Neural cell (in vitro differentiated cells): ENCODE results near the gene LRRC74B.

Experiments
- EP300 ChIP-seq: fragments of 450-650 bp; conservative IDR thresholded peaks from 2 replicates; pipeline ENCODE4 v1.6.1; 2014; ENCODE audit warnings: antibody characterized with exemption, mild to moderate bottlenecking, moderate library complexity; ENCODE audit not compliant: poor library complexity, severe bottlenecking
- EZH2 ChIP-seq: fragments of 200-600, 300-800 bp; shearing (Covaris generic), sonication (generic); IDR thresholded peaks from 2 replicates; pipeline ENCODE4 v1.6.1; 2014; ENCODE audit warnings: antibody characterized with exemption, low read length, borderline replicate concordance, mild to moderate bottlenecking; ENCODE audit not compliant: insufficient read depth, poor library complexity, severe bottlenecking
- MXI1 ChIP-seq: fragments of 450-650 bp; conservative IDR thresholded peaks from 2 replicates; pipeline ENCODE4 v1.6.1; 2014; ENCODE audit warnings: antibody characterized with exemption, mild to moderate bottlenecking; ENCODE audit not compliant: poor library complexity, severe bottlenecking
- POLR2AphosphoS5 ChIP-seq: IDR thresholded peaks from 2 replicates; pipeline ENCODE4 v1.6.1; 2012
- TF ChIP-seq, protein P1 (sequence below): fragments of 450-650 bp; IDR thresholded peaks from 2 replicates; pipeline ENCODE4 v1.5.1; 2014; ENCODE audit warnings: antibody characterized with exemption, mild to moderate bottlenecking, moderate library complexity; ENCODE audit not compliant: poor library complexity, severe bottlenecking
- TF ChIP-seq, protein P2 (sequence below): IDR thresholded peaks from 2 replicates; pipeline ENCODE4 v1.6.1; 2012; ENCODE audit warnings: borderline replicate concordance

DNA sequence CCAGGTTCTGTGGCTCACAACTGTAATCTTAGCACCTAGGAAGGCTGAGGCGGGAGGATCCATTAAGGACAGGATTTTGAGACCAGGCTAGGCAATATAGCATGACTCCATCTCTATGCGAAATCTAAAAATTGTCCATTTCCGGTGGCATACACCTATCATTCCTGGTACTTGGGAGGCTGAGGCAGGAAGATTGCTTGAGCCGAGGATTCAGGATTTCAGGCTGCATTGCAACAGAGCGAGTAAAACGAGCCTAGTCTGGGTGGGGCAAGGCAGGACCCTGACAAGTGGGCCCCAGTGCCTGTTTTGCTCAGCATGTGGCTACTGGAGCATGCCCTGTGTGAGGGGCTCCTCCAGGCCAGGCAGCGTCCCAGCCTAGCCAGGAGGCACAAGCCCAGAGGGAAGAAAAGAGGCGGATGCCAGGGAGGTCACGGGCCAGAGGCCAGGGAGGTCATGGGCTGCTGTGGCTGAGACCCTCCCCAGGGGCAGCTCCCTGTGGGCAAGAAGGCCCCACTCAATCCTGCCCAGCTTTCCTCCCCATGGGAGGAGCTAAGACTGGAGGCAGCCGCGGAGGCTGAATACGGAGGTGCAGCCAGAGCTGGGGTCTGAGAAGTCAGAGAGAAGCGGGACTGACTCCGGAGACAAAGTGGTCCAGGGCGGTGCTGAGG, 8.4 kb downstream of the LRRC74B start:
- no peak for TF ChIP-seq EZH2
- TF ChIP-seq, protein P1, sequence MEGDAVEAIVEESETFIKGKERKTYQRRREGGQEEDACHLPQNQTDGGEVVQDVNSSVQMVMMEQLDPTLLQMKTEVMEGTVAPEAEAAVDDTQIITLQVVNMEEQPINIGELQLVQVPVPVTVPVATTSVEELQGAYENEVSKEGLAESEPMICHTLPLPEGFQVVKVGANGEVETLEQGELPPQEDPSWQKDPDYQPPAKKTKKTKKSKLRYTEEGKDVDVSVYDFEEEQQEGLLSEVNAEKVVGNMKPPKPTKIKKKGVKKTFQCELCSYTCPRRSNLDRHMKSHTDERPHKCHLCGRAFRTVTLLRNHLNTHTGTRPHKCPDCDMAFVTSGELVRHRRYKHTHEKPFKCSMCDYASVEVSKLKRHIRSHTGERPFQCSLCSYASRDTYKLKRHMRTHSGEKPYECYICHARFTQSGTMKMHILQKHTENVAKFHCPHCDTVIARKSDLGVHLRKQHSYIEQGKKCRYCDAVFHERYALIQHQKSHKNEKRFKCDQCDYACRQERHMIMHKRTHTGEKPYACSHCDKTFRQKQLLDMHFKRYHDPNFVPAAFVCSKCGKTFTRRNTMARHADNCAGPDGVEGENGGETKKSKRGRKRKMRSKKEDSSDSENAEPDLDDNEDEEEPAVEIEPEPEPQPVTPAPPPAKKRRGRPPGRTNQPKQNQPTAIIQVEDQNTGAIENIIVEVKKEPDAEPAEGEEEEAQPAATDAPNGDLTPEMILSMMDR: no peak
- TF ChIP-seq MXI1: no peak
- no peak for TF ChIP-seq EP300
- TF ChIP-seq, protein P2, sequence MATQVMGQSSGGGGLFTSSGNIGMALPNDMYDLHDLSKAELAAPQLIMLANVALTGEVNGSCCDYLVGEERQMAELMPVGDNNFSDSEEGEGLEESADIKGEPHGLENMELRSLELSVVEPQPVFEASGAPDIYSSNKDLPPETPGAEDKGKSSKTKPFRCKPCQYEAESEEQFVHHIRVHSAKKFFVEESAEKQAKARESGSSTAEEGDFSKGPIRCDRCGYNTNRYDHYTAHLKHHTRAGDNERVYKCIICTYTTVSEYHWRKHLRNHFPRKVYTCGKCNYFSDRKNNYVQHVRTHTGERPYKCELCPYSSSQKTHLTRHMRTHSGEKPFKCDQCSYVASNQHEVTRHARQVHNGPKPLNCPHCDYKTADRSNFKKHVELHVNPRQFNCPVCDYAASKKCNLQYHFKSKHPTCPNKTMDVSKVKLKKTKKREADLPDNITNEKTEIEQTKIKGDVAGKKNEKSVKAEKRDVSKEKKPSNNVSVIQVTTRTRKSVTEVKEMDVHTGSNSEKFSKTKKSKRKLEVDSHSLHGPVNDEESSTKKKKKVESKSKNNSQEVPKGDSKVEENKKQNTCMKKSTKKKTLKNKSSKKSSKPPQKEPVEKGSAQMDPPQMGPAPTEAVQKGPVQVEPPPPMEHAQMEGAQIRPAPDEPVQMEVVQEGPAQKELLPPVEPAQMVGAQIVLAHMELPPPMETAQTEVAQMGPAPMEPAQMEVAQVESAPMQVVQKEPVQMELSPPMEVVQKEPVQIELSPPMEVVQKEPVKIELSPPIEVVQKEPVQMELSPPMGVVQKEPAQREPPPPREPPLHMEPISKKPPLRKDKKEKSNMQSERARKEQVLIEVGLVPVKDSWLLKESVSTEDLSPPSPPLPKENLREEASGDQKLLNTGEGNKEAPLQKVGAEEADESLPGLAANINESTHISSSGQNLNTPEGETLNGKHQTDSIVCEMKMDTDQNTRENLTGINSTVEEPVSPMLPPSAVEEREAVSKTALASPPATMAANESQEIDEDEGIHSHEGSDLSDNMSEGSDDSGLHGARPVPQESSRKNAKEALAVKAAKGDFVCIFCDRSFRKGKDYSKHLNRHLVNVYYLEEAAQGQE: no peak
- TF ChIP-seq POLR2AphosphoS5: no peak
